HepG2 (cell line): ENCODE data around the gene LHPP. TPM values are rescaled to one million over a fixed set of nuclear protein-coding genes. Genes with fewer than 3 reads are reported as not detected.

Experiments
- ATAC-seq: fragments of 200-7000 bp; cut with Tn5 transposase; 3 replicates; pipeline ENCODE4 v1.9.1; 2020; ENCODE audit warnings: mild to moderate bottlenecking, moderate library complexity
- BruUV-seq: library from RNA; stranded (reverse); fragments of 400-500 nt; replicated peaks from 2 replicates; lab custom pipeline; 2021; lab: Mats Ljungman, UMichigan
- CTCF ChIA-PET: fragments of 300-600 bp; formaldehyde crosslinking; extraction: SDS; loops from one replicate; lab custom pipeline; 2021; ENCODE audit warnings: low total read pairs, inconsistent platforms, low intra/inter-chr PET ratio; lab: Yijun Ruan, JAX
- POLR2A ChIA-PET: fragments of 350-600 bp; sonication (Branson Sonifier 250); formaldehyde crosslinking; loops from one replicate; lab custom pipeline; 2020; ENCODE audit warnings: antibody characterized with exemption, inconsistent platforms; lab: Yijun Ruan, JAX
- DNase-seq: peaks from one replicate; pipeline ENCODE4 v3.0.0-alpha.2; 2015; ENCODE audit warnings: low spot score
- FAIRE-seq: peaks from 3 replicates; lab custom pipeline; 2011; peaks lifted over from hg19 to GRCh38; lab: Jason Lieb, UNC
- H2AFZ ChIP-seq: one replicate; pipeline ENCODE4 v1.6.1; 2011; ENCODE audit warnings: low read length, inconsistent platforms
- H3K27ac ChIP-seq: fragments of 300-600 bp; 3 replicates; pipeline ENCODE4 v1.8.0; 2011; ENCODE audit warnings: mixed run types, mild to moderate bottlenecking, mixed read lengths, low read length, inconsistent platforms; ENCODE audit not compliant: insufficient read depth; ENCODE audit errors: extremely low read length
- H3K27me3 ChIP-seq, 2 experiments: fragments of 200-600 bp in 1 of 2; 2 replicates in 1 of 2; 3 replicates in 1 of 2; pipeline versions ENCODE4 v1.6.0 to v1.8.0; 2011; ENCODE audit warnings: low read length in 2 of 2, mild to moderate bottlenecking in 2 of 2, moderate library complexity in 2 of 2, inconsistent platforms in 1 of 2; ENCODE audit not compliant: insufficient read depth in 2 of 2, control insufficient read depth in 1 of 2
- H3K36me3 ChIP-seq, 2 experiments: fragments of 200-600 bp in 1 of 2; replicated peaks in 1 of 2; 2 replicates in 1 of 2; 3 replicates in 1 of 2; pipeline versions ENCODE4 v1.5.1 to v1.8.0; 2011; ENCODE audit warnings: low read length in 2 of 2, inconsistent platforms in 1 of 2; ENCODE audit not compliant: insufficient read depth in 2 of 2, control insufficient read depth in 1 of 2
- H3K4me1 ChIP-seq: 2 replicates; pipeline ENCODE4 v1.5.1; 2012; ENCODE audit warnings: low read length, inconsistent platforms; ENCODE audit not compliant: insufficient read depth
- H3K4me2 ChIP-seq: 2 replicates; pipeline ENCODE4 v1.6.0; 2011; ENCODE audit warnings: low read depth, low read length, inconsistent platforms
- H3K4me3 ChIP-seq, 3 experiments: fragments of 200-600 bp in 1 of 3; sonication (generic), shearing (Covaris generic) in 1 of 3; replicated peaks in 1 of 3; 2 replicates each; pipeline ENCODE4 v1.5.1; 2011 to 2016; ENCODE audit warnings: low read length in 3 of 3, inconsistent platforms in 2 of 3, low read depth in 2 of 3, mild to moderate bottlenecking in 2 of 3, control low read depth in 1 of 3, mixed read lengths in 1 of 3; ENCODE audit not compliant: insufficient read depth in 1 of 3
- H3K79me2 ChIP-seq: one replicate; pipeline ENCODE4 v1.6.1; 2011; ENCODE audit warnings: low read length, inconsistent platforms; ENCODE audit not compliant: insufficient read depth
- H3K9ac ChIP-seq: 2 replicates; pipeline ENCODE4 v1.6.0; 2011; ENCODE audit warnings: mild to moderate bottlenecking, low read depth, low read length, inconsistent platforms; ENCODE audit not compliant: insufficient read depth
- H3K9me3 ChIP-seq: 2 replicates; pipeline ENCODE4 v1.5.1; 2012; ENCODE audit warnings: mild to moderate bottlenecking, low read length
- H4K20me1 ChIP-seq: 2 replicates; pipeline ENCODE4 v1.6.0; 2011; ENCODE audit warnings: inconsistent platforms, mild to moderate bottlenecking, low read length, moderate library complexity; ENCODE audit not compliant: insufficient read depth
- MAZ ChIP-seq, 2 experiments: sonication (generic) in 1 of 2; formaldehyde crosslinking in 1 of 2; IDR thresholded peaks; 2 replicates each; pipeline versions ENCODE4 v1.5.0 to v1.6.1; 2012 to 2020; ENCODE audit warnings: low read depth in 2 of 2, mild to moderate bottlenecking in 2 of 2, borderline replicate concordance in 1 of 2, improper control_type of control experiment in 1 of 2, low read length in 1 of 2, missing genetic modification reagents in 1 of 2, moderate library complexity in 1 of 2
- NCOA1 ChIP-seq: sonication (generic); formaldehyde crosslinking; IDR thresholded peaks from 2 replicates; pipeline ENCODE4 v1.9.0; 2021; ENCODE audit warnings: missing genetic modification reagents
- NONO ChIP-seq, 2 experiments: fragments of 450-650 bp in 1 of 2; sonication (generic) in 1 of 2; formaldehyde crosslinking in 1 of 2; IDR thresholded peaks in 1 of 2; conservative IDR thresholded peaks in 1 of 2; 2 replicates each; pipeline versions ENCODE4 v1.6.1 to v1.8.0; 2017 to 2022; ENCODE audit warnings: mild to moderate bottlenecking in 1 of 2, missing genetic modification reagents in 1 of 2, moderate library complexity in 1 of 2
- SKI ChIP-seq: fragments of 450-650 bp; IDR thresholded peaks from one replicate; pipeline ENCODE4 v1.6.1; 2018; ENCODE audit warnings: mild to moderate bottlenecking; ENCODE audit not compliant: partially characterized antibody
- SNRNP70 ChIP-seq: fragments of 200-400 bp; formaldehyde crosslinking; IDR thresholded peaks from 2 replicates; pipeline ENCODE4 v1.6.1; 2017; ENCODE audit warnings: mild to moderate bottlenecking, low read depth, low read length, moderate library complexity
- SP1 ChIP-seq, 2 experiments: fragments of 450-650 bp in 1 of 2; sonication (generic) in 1 of 2; formaldehyde crosslinking in 1 of 2; IDR thresholded peaks; 2 replicates each; pipeline versions ENCODE4 v1.4.0 to v1.6.1; 2016 to 2020; ENCODE audit warnings: missing genetic modification reagents in 1 of 2
- ZNF121 ChIP-seq: sonication (generic); formaldehyde crosslinking; IDR thresholded peaks from 2 replicates; pipeline ENCODE4 v1.5.0; 2020; ENCODE audit warnings: mild to moderate bottlenecking, missing genetic modification reagents
- WGBS: methylation state at CpG from one replicate; pipeline ENCODE4 v1.1.6; 2017; ENCODE audit warnings: low lambda C conversion rate; 5-methylcytosine and 5-hydroxymethylcytosine counted together
- in situ Hi-C: cut with HindIII; loops from 2 replicates; pipeline ENCODE4 v1.10.0; 2017; ENCODE audit warnings: low pct_unique_long_range_greater_than_20kb; ENCODE audit not compliant: extremely low pct_ligation_motif_present
- intact Hi-C: fragments of 100-400 bp; cut with micrococcal nuclease; formaldehyde crosslinking; loops from one replicate; pipeline ENCODE4 v1.10.0; 2022; ENCODE audit not compliant: unreplicated experiment
- polyA plus RNA-seq, 8 experiments: library from polyadenylated mRNA; depleted of rRNA in 3 of 8; stranded (reverse) in 7 of 8; unstranded in 1 of 8; fragments of >200 nt; fragmentation: Illumina TruSeq in 4 of 8; extraction: Trizol in 4 of 8; gene quantifications; 2 replicates each; pipeline versions ENCODE4 v1.2.1 to v1.2.3, GENCODE V29; 2011 to 2016; ENCODE audit warnings: low read depth in 4 of 8, missing spikeins in 1 of 8, mixed read lengths in 1 of 8; ENCODE audit not compliant: insufficient read depth in 1 of 8
- total RNA-seq, 5 experiments: library from RNA; depleted of rRNA; stranded (reverse); fragments of >200 nt; fragmentation: Illumina TruSeq; extraction: Trizol; gene quantifications; 2 replicates each; pipeline ENCODE4 v1.2.3, GENCODE V29; 2016; ENCODE audit warnings: low read depth in 1 of 5
- TF ChIP-seq, protein P1 (sequence below): sonication (generic); formaldehyde crosslinking; IDR thresholded peaks from 2 replicates; pipeline ENCODE4 v1.5.0; 2020; ENCODE audit warnings: missing genetic modification reagents
- TF ChIP-seq, protein P2 (sequence below): sonication (generic); formaldehyde crosslinking; IDR thresholded peaks from 2 replicates; pipeline ENCODE4 v1.5.0; 2020; ENCODE audit warnings: mild to moderate bottlenecking, missing genetic modification reagents
- TF ChIP-seq, protein P3 (sequence below): sonication (generic); formaldehyde crosslinking; IDR thresholded peaks from 2 replicates; pipeline ENCODE4 v1.4.0; 2020; ENCODE audit warnings: missing genetic modification reagents

The LHPP gene
- total and polyA plus RNA-seq, 2 of the 13 experiments (the other 11 are each of a cell fraction or from before 2014, with no cell fraction given) = 5.2 to 13.1 TPM

DNA sequence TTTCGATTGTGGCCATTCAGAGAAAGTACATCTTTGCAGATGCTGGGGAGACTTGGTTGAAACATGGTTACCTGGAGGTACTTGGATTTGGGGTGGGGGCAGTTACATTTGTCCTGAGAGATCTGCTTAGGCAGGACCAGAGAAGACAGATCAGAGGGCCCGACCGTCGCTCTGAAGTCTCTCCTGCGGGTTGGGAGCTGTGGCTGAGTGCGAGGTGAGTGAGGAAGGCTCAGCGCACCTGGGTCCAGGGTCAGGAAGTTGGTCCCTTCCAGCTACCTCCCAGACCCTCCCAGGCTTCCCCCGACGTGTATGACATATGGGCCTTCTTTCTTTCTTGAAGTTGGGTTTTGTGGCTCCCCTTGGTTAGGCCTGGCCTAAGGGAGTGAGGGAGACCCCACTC, 56.3 kb downstream of the LHPP start (continued):
- TF ChIP-seq, protein P1, sequence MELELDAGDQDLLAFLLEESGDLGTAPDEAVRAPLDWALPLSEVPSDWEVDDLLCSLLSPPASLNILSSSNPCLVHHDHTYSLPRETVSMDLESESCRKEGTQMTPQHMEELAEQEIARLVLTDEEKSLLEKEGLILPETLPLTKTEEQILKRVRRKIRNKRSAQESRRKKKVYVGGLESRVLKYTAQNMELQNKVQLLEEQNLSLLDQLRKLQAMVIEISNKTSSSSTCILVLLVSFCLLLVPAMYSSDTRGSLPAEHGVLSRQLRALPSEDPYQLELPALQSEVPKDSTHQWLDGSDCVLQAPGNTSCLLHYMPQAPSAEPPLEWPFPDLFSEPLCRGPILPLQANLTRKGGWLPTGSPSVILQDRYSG (CRISPR knock-in tag) = no peak
- TF ChIP-seq SNRNP70 (no peak), NONO (IDR thresholded peaks at IDR 0.05) (no peak), NONO (CRISPR knock-in tag; conservative IDR thresholded peaks at IDR 0.05) (no peak)
- TF ChIP-seq, all 625 proteins: peak for 0

DNA sequence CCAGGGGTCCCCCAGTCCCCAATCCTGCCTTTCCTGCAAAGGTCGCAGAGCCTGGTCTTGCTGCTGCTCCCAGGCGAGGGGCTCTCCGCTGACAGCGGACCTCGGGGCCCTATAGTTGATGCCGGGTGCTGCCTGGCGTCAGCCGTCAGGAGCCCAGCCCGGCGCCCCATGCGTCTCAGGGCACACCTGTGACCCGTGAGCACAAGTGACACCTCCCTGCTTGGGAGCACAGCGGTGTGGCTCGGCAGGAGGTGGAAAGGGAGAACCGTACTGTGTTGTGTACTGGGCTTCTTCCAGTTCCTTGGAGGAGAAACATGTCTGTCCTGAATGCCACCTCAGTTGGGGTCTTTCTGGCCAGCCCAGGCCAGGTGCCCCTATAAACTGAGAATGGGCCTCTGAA, 56.7 kb downstream of the LHPP start:
- in situ Hi-C loops (no loop called here), intact Hi-C loops (no loop called here)
- FAIRE-seq = no peak
- no peak overlapping the region for H3K4me3 ChIP-seq
- DNase-seq = no peak
- ChIA-PET CTCF (no interaction called here), POLR2A (no interaction called here)
- H3K79me2 ChIP-seq = no peaks in the 10 kb centered on the region
- no peak overlapping the region for H3K4me2 ChIP-seq
- no peaks in the 10 kb centered on the region for H3K36me3 ChIP-seq
- peaks cover 3% of the 10 kb centered on the region; the same call in 1 of the 2 replicates for H4K20me1 ChIP-seq
- H3K27me3 ChIP-seq = no peaks in the 10 kb centered on the region; a peak in 2 of 5 replicates
- WGBS = 91% methylated on average over 6 of the region's 15 CpGs
- ATAC-seq = no peak
- no peaks in the 10 kb centered on the region for H3K9me3 ChIP-seq
- no peak for TF ChIP-seq MAZ (IDR thresholded peaks at IDR 0.05; ENCODE audit: borderline replicate concordance, low read depth, low read length)
- no peak for TF ChIP-seq MAZ (CRISPR knock-in tag; IDR thresholded peaks at IDR 0.05; ENCODE audit: low read depth)
- no peak for TF ChIP-seq ZNF121 (CRISPR knock-in tag)
- TF ChIP-seq, protein P2, sequence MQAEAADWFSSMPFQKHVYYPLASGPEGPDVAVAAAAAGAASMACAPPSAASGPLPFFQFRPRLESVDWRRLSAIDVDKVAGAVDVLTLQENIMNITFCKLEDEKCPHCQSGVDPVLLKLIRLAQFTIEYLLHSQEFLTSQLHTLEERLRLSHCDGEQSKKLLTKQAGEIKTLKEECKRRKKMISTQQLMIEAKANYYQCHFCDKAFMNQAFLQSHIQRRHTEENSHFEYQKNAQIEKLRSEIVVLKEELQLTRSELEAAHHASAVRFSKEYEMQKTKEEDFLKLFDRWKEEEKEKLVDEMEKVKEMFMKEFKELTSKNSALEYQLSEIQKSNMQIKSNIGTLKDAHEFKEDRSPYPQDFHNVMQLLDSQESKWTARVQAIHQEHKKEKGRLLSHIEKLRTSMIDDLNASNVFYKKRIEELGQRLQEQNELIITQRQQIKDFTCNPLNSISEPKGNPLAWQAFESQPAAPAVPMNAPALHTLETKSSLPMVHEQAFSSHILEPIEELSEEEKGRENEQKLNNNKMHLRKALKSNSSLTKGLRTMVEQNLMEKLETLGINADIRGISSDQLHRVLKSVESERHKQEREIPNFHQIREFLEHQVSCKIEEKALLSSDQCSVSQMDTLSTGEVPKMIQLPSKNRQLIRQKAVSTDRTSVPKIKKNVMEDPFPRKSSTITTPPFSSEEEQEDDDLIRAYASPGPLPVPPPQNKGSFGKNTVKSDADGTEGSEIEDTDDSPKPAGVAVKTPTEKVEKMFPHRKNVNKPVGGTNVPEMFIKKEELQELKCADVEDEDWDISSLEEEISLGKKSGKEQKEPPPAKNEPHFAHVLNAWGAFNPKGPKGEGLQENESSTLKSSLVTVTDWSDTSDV = no peak
- no peak for TF ChIP-seq SKI
- TF ChIP-seq NCOA1 = no peak
- TF ChIP-seq, protein P3, sequence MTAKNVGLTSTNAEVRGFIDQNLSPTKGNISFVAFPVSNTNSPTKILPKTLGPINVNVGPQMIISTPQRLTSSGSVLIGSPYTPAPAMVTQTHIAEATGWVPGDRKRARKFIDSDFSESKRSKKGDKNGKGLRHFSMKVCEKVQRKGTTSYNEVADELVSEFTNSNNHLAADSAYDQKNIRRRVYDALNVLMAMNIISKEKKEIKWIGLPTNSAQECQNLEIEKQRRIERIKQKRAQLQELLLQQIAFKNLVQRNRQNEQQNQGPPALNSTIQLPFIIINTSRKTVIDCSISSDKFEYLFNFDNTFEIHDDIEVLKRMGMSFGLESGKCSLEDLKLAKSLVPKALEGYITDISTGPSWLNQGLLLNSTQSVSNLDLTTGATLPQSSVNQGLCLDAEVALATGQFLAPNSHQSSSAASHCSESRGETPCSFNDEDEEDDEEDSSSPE (CRISPR knock-in tag) = no peak
- no peak for TF ChIP-seq SP1 (IDR thresholded peaks at IDR 0.05)
- TF ChIP-seq SP1 (CRISPR knock-in tag; IDR thresholded peaks at IDR 0.05) = no peak
- no peak overlapping the region for H3K9ac ChIP-seq
- H3K27ac ChIP-seq = no peak overlapping the region
- H2AFZ ChIP-seq = no peak overlapping the region
- H3K4me1 ChIP-seq = peaks cover 10% of the 10 kb centered on the region
- BruUV-seq = no TSS peak
